Psoas muscle (tissue), 8 donors: ENCODE measurements around the gene CPAMD8. TPM values are rescaled to one million over a fixed set of nuclear protein-coding genes. Genes with fewer than 3 reads are reported as not detected.
"Not testable (repeated sequence)": the region's sequence is repeated elsewhere in the genome, so short reads cannot be mapped to it uniquely, and the experiment has no call there.

Experiments used
- ATAC-seq, 4 donors: fragments of 200-7000 bp; cut with Tn5 transposase; one replicate each; pipeline ENCODE4 v1.9.1; 2020; ENCODE audit warnings: moderate library complexity in 3 of 4, mild to moderate bottlenecking in 2 of 4
- DNase-seq, 2 donors: peaks; one replicate each; pipeline ENCODE4 v3.0.0-alpha.2; 2020
- H3K27ac ChIP-seq: fragments of 200-600 bp; one replicate; pipeline ENCODE4 v1.8.0; 2022
- H3K27me3 ChIP-seq, 3 donors: fragments of 200-600 bp in 1 of 3; one replicate each; pipeline versions ENCODE4 v1.6.1 to v1.8.0; 2013 to 2022; ENCODE audit warnings: low read length in 2 of 3, mild to moderate bottlenecking in 2 of 3, moderate library complexity in 1 of 3; ENCODE audit not compliant: insufficient read depth in 3 of 3
- H3K36me3 ChIP-seq, 2 donors: fragments of 200-600 bp in 1 of 2; one replicate each; pipeline versions ENCODE4 v1.6.1 to v1.8.0; 2013 to 2022; ENCODE audit warnings: low read depth in 1 of 2, mild to moderate bottlenecking in 1 of 2, moderate library complexity in 1 of 2; ENCODE audit not compliant: insufficient read depth in 1 of 2
- H3K4me1 ChIP-seq: fragments of 200-600 bp; one replicate; pipeline ENCODE4 v1.8.0; 2022
- H3K4me3 ChIP-seq: fragments of 200-600 bp; one replicate; pipeline ENCODE4 v1.8.0; 2022; ENCODE audit warnings: mild to moderate bottlenecking
- H3K9me3 ChIP-seq: fragments of 200-600 bp; one replicate; pipeline ENCODE4 v1.8.0; 2022
- WGBS, 3 donors: extraction: QIAGEN DNeasy Blood & Tissue Kit; methylation state at CpG; one replicate each; pipeline versions ENCODE4 v1.1.6 to v1.1.7; 2013; 5-methylcytosine and 5-hydroxymethylcytosine counted together
- intact Hi-C, 2 donors: fragments of 100-400 bp; cut with DNase I; formaldehyde crosslinking; loops; one replicate each; pipeline versions ENCODE4 v1.11.0 to v1.14.2; 2022
- polyA plus RNA-seq, 3 donors: library from polyadenylated mRNA; stranded (reverse); fragments of 200-250 nt; gene quantifications; one replicate each; pipeline ENCODE4 v1.2.3, GENCODE V29; 2013
- total RNA-seq, 4 donors: library from RNA; stranded (reverse); fragmentation: NEBNext Ultra II Directional in 2 of 4; extraction: Animal tissue kit (Norgen Biotek cat#: 25700) in 2 of 4; gene quantifications; one replicate each; pipeline versions ENCODE4 v1.2.1 to v1.2.4, GENCODE V29; 2021 to 2023
- TF ChIP-seq, protein P1 (sequence below): fragments of 200-600 bp; IDR thresholded peaks from one replicate; pipeline ENCODE4 v1.8.0; 2022; ENCODE audit warnings: antibody characterized with exemption
- donor health status: healthy with polysubstance abuse.
- donor health status: DM: no; HTN: no; CAD: no; lungs with moderate emphysema.
- donor health status: Bipolar disorder and iron deficiency.
- donor health status: healthy.
- donor health status: DM: yes; HTN: yes; CAD: no.
- donor health status: DM: no; HTN: no; CAD: no.
- donor health status: DM: no; HTN: no; CAD: no.
- donor health status: DM: yes; HTN: yes; CAD: no.

CPAMD8 gene
- total and polyA plus RNA-seq, 7 donors, result 3.2 to 9.9 (median 8.2) TPM

DNA sequence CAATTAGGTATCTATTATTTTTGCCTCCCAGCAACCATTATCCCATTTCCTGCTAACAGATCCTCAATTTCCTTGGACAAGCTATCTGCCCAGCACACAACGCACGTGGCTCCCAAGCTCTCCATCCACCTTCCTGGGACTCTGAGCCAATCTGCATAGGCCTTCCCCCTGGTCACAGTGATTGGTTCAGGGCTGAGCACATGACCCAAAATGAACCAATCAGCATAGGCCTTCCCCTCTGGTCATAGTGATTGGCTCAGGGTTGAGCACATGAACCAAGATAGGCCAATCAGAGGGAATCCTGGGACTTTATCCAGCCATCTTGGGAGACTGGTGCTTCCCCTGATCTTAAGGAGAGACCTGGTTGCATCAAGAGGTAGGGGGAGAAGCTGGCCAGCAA is 5.8 kb downstream of the CPAMD8 start:
- ATAC-seq, result no peak
- Histone ChIP-seq H3K36me3 (no peaks in the 10 kb centered on the region), H3K27me3 (peaks cover 0 to 28% (median 10%) of the 10 kb centered on the region in 3 donors), H3K9me3 (peaks cover 12% of the 10 kb centered on the region), H3K4me1 (no peaks in the 10 kb centered on the region), H3K27ac (no peak overlapping the region), H3K4me3 (no peak overlapping the region)
- WGBS, 3 donors, result 64 to 79% (median 67%) methylated on average over 2 of the region's 2 CpGs
- intact Hi-C loops, result no loop called here
- no peak for DNase-seq
- TF ChIP-seq, protein P1, sequence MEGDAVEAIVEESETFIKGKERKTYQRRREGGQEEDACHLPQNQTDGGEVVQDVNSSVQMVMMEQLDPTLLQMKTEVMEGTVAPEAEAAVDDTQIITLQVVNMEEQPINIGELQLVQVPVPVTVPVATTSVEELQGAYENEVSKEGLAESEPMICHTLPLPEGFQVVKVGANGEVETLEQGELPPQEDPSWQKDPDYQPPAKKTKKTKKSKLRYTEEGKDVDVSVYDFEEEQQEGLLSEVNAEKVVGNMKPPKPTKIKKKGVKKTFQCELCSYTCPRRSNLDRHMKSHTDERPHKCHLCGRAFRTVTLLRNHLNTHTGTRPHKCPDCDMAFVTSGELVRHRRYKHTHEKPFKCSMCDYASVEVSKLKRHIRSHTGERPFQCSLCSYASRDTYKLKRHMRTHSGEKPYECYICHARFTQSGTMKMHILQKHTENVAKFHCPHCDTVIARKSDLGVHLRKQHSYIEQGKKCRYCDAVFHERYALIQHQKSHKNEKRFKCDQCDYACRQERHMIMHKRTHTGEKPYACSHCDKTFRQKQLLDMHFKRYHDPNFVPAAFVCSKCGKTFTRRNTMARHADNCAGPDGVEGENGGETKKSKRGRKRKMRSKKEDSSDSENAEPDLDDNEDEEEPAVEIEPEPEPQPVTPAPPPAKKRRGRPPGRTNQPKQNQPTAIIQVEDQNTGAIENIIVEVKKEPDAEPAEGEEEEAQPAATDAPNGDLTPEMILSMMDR, result no peak

DNA sequence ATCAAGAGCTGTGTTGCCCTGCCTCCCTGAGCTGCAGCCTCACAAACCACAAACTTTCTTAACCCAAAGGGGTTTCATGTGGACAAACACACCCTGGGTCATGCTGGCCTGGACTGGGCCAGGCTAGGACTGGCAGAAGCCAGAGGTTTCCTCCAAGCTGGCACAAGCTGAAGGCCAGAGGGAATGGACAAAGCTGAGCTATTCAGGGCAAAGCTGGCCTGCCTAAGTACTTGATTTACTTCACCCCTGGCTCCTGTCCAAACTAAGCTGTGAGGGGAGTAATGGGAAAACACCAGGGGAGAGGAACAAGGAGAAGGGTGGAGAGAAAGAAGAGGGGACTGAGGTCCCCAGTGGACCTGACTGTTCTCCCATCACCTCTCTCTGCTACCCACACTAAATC is 6.2 kb downstream of the CPAMD8 start:
- H3K9me3 ChIP-seq, result peaks cover 12% of the 10 kb centered on the region
- H3K4me1 ChIP-seq, result no peaks in the 10 kb centered on the region
- no peak for DNase-seq
- intact Hi-C loops, result no loop called here
- H3K27ac ChIP-seq, result no peak overlapping the region
- no peak for ATAC-seq
- peaks cover 0 to 27% (median 10%) of the 10 kb centered on the region in 3 donors for H3K27me3 ChIP-seq
- H3K4me3 ChIP-seq, result no peak overlapping the region
- H3K36me3 ChIP-seq, result no peaks in the 10 kb centered on the region
- TF ChIP-seq, protein P1, result no peak

DNA sequence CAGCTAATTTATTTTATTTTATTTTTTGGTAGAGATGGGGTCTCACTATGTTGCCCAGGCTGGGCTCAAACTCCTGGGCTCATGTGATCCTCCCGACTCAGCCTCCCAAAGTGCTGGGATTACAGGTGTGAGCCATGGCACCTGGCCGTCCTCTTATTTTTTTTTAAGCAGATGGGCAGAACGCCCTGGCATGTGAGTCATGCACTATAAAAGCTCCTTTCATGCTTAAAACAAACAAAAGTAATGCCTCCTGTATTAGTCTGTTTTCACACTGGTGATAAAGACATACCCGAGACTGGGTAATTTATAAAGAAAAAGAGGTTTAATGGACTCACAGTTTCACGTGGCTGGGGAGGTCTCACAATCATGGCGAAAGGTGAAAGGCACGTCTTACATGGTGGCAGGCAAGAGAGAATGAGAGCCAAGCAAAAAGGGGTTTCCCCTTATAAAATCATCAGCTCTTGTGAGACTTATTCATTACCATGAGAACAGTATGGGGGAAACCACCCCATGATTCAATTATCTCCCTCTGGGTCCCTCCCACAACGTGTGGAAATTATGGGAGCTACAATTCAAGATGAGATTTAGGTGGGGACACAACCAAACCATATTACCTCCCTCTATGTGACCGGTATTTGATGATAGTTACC is 12.3 kb downstream of the CPAMD8 start:
- intact Hi-C loops, H3K36me3 ChIP-seq, H3K4me3 ChIP-seq, DNase-seq, H3K9me3 ChIP-seq, H3K27me3 ChIP-seq, H3K27ac ChIP-seq, H3K4me1 ChIP-seq, ATAC-seq: not testable (repeated sequence)
- 66 to 72% (median 71%) methylated on average over 9 of the region's 9 CpGs for WGBS, 3 donors

DNA sequence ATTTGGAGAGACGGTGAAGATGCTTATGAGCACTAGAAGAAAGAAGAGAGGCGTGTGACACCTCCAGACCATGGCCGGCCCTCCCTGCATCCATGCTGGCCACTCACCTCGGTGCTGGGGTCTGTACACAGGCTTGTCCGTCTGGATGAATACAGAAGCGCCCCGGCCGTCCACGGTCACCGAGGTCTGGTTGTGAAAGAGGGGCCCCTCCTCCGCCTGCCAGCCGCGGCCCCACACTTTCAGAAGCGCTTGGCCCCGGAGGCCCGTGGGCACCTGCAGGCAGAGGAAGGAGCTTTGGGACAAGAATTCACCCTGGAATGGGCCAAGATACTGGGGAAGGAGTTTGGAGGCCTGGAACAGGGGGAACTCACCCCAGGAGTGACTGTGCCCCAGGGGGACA is 15.1 kb downstream of the CPAMD8 start:
- Histone ChIP-seq H3K4me1 (no peaks in the 10 kb centered on the region), H3K27ac (no peak overlapping the region), H3K27me3 (peaks cover 0 to 7% (median 3%) of the 10 kb centered on the region in 3 donors), H3K9me3 (no peaks in the 10 kb centered on the region), H3K36me3 (no peaks in the 10 kb centered on the region), H3K4me3 (no peak overlapping the region)
- intact Hi-C loops, result no loop called here
- ATAC-seq (no peak), DNase-seq (no peak)
- WGBS, 3 donors, result 83 to 95% (median 88%) methylated on average over 14 to 16 of the region's 16 CpGs
- TF ChIP-seq, protein P1, result no peak

DNA sequence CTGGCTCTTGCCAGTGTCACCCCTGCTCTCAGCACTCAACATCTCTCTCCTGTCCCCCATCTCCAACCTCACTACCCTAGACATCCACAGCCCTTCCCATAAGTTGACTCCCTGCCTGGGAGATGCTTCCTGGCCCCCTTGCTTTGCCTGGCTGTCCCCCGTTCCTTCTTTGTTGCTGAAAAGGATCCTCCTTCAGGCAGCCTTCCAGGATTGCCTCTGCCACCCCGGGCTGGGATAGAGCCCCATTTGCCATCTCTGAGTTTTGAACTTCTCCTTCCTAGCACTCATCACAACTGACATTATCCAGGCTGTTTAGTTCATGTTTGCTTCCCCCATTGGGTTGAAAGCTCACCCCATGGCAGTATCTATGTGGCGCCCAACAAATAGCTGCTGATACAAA is 20.0 kb downstream of the CPAMD8 start:
- no peaks in the 10 kb centered on the region for H3K9me3 ChIP-seq
- ATAC-seq (no peak), DNase-seq (no peak)
- WGBS, 3 donors, result 82 to 92% (median 83%) methylated on average over 3 of the region's 3 CpGs
- intact Hi-C loops, result no loop called here
- H3K27ac ChIP-seq, result no peak overlapping the region
- peaks cover 0 to 2% (median 0%) of the 10 kb centered on the region in 3 donors for H3K27me3 ChIP-seq
- TF ChIP-seq, protein P1, result no peak
- no peaks in the 10 kb centered on the region for H3K36me3 ChIP-seq
- no peak overlapping the region for H3K4me3 ChIP-seq
- no peaks in the 10 kb centered on the region for H3K4me1 ChIP-seq
